ENCODE results near the gene PABPN1L. TPM values are rescaled to one million over a fixed set of nuclear protein-coding genes. Genes with fewer than 3 reads are reported as not detected.

PABPN1L gene
- total RNA-seq, 1 donor, result not detected

DNA sequence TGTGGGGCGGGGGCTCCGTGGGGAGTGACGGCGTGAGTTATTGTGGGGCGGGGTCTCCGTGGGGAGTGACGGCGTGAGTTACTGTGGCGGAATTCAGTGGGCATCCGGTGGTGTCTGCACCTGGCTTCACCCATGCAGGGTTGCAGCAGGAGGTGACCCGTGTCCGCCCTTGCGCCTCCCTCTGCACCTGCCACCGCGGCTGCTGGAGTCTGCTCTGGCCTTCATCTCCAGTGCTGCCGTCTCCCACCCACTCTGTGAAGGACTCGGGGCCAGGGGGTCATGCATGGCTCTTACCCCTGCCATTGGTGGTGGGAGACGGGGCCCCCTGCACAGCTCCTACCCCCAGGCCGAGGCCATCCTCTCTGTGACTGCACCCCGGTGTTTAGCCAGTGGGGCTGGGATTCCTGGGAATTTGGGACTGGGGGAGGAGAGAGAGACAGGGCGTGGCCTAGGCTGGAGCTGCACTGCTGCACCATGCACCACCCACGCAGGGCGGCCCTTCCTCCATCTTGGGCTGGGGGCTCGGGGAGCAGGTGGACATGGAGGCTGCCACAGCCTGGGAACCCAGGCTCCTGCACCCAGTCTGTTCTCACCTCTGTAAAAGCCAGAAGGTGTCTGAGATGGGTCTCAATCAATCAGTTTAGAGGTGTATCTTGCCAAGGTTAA, 1.3 kb upstream of the PABPN1L start:
- DNase-seq (ENCODE audit: low read depth), result no peak
- TF ChIP-seq, protein P1, sequence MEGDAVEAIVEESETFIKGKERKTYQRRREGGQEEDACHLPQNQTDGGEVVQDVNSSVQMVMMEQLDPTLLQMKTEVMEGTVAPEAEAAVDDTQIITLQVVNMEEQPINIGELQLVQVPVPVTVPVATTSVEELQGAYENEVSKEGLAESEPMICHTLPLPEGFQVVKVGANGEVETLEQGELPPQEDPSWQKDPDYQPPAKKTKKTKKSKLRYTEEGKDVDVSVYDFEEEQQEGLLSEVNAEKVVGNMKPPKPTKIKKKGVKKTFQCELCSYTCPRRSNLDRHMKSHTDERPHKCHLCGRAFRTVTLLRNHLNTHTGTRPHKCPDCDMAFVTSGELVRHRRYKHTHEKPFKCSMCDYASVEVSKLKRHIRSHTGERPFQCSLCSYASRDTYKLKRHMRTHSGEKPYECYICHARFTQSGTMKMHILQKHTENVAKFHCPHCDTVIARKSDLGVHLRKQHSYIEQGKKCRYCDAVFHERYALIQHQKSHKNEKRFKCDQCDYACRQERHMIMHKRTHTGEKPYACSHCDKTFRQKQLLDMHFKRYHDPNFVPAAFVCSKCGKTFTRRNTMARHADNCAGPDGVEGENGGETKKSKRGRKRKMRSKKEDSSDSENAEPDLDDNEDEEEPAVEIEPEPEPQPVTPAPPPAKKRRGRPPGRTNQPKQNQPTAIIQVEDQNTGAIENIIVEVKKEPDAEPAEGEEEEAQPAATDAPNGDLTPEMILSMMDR (IDR thresholded peaks at IDR 0.05; ENCODE audit: insufficient read depth, low read length), result no peak
- no peak overlapping the region for H3K4me3 ChIP-seq (ENCODE audit: low read depth, low read length)

DNA sequence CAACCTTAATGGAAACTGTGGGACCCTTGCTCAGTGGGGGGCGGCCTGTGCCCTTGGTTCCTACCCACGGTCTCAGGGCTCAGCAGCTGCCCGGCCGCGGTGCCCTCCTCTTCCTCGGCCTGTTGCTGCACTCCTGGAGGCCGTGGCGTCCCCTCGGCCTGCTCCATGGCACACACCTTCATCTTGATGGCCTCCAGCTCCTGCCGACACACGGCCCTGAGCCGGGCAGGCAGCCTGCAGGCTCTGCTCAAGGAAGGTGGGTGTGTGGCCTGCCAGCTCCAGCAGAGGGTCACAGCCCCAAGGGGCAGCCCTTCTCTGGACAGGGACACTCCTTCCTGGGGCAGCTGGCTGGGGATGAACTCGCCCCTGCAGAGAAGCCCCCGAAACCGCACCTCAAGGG, 718 bp downstream of the PABPN1L start:
- H3K4me3 ChIP-seq (ENCODE audit: low read depth, low read length), result no peak overlapping the region
- TF ChIP-seq, protein P1 (IDR thresholded peaks at IDR 0.05; ENCODE audit: insufficient read depth, low read length), result no peak
- no peak for DNase-seq (ENCODE audit: low read depth)

DNA sequence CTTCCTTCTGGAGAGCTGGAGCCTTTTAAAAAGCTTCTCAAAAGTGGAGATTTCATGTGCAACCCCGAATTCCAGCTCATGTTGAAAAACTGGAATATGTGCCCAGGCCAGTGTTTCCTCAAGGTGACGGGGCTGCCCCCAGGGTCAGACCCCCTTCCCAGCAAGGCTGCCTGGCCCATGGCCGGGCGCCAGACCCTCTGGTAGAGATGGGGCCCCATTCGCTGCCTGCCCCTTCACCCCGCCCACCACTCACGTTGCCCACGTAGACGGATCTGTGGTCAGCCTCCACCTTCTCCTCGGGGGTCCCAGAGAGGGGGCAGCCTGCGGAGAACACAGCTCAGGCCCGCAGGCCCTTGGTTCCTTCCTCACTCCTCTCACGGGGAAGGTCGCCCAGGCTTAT, 1.1 kb downstream of the PABPN1L start:
- no peak overlapping the region for H3K4me3 ChIP-seq (ENCODE audit: low read depth, low read length)
- no peak for DNase-seq (ENCODE audit: low read depth)
- TF ChIP-seq, protein P1 (IDR thresholded peaks at IDR 0.05; ENCODE audit: insufficient read depth, low read length), result no peak

DNA sequence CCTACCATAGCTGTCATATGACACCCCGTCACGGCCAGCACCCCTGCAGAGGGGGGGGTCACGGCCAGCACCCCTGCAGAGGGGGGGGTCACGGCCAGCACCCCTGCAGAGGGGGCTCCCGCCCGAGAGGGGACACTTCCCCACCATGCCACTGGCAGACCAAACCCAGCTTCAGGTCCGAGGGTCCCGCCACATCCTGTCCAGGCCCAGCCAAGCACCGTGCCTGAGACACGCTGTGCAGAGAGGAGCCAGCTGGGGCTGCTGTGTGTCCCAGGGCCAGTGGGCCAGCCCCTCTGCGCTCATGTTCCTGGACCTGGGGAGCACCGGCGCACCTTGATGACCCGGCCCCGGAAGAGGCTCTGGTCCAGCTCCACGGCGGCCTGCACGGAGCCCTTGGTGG, 1.9 kb downstream of the PABPN1L start:
- no peak for DNase-seq (ENCODE audit: low read depth)
- TF ChIP-seq, protein P1 (IDR thresholded peaks at IDR 0.05; ENCODE audit: insufficient read depth, low read length), result no peak
- H3K4me3 ChIP-seq (ENCODE audit: low read depth, low read length), result no peak overlapping the region

DNA sequence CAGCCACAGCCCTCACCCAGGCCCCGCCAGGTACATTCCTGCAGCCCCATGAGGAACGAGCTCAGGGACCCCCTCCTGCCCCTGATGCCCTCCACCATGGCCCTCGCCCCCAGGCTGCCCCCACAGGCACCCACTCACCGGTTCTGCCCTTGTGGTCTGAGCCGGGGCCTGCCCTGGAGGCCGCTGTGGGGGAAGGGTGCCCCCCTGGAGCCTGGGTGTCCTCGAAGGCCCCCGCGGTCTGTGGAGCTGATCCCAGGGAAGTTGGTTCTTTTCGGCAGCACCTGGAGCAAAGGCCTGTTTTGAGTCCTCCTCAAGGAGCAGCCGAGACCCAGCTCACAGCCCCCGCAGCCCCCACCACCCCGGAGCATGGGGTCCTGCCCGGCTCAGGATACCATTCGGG, 2.4 kb downstream of the PABPN1L start:
- TF ChIP-seq, protein P1 (IDR thresholded peaks at IDR 0.05; ENCODE audit: insufficient read depth, low read length), result no peak
- DNase-seq (ENCODE audit: low read depth), result no peak
- H3K4me3 ChIP-seq (ENCODE audit: low read depth, low read length), result no peak overlapping the region

DNA sequence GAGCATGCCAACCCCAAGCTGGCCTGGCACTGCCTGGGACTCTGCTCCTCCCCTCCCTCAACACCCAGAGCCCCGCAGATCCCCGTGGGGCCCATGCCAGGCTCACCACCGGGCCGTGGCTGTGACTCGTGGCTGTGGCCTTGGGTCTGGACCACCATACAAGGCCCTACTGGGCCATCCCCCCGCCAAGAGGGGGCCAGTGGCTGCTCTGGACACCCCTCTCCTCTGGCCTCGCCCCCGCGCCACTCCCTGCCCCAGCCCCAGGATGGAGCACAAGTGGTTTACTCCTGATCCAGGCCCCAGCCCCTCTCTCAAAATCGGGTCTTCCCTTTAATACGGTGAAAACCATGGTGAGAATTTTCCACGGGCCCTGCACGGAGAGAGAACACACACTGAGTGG, 3.0 kb downstream of the PABPN1L start:
- no peak overlapping the region for H3K4me3 ChIP-seq (ENCODE audit: low read depth, low read length)
- TF ChIP-seq, protein P1 (IDR thresholded peaks at IDR 0.05; ENCODE audit: insufficient read depth, low read length), result no peak

DNA sequence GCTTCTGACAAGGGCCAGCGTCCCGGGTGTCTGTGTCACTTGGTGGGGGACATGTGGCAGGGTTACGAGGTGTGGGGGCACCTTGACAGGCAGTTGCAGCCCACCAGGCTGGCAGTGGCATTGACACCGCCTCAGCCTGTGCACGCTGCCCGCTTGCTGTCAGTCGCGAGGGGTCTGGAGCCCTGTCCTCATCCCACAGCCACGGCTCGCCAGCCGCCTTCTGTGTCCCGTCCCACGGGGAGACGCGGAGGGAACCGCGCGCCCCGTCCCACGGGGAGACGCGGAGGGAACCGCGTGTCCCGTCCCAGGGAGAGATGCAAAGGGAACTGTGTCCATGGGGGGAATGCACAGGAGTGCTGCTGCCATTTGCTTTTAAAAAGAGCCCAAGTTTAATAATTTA, 3.5 kb downstream of the PABPN1L start:
- TF ChIP-seq, protein P1 (IDR thresholded peaks at IDR 0.05; ENCODE audit: insufficient read depth, low read length), result no peak
- DNase-seq (ENCODE audit: low read depth), result no peak
- H3K4me3 ChIP-seq (ENCODE audit: low read depth, low read length), result no peak overlapping the region

More for the DNA sequence above, 3.0 kb downstream of the PABPN1L start:
- no peak for DNase-seq (ENCODE audit: low read depth)

Data from fibroblast of the aortic adventitia (primary cell).